ENCODE measurements around the gene ZC3H15. TPM values are rescaled to one million over a fixed set of nuclear protein-coding genes. Genes with fewer than 3 reads are reported as not detected.
"Not testable (repeated sequence)": the region's sequence is repeated elsewhere in the genome, so short reads cannot be mapped to it uniquely, and the experiment has no call there.

Gene ZC3H15
- polyA plus RNA-seq, 3 donors: 98.1 to 108 (median 107) TPM

DNA sequence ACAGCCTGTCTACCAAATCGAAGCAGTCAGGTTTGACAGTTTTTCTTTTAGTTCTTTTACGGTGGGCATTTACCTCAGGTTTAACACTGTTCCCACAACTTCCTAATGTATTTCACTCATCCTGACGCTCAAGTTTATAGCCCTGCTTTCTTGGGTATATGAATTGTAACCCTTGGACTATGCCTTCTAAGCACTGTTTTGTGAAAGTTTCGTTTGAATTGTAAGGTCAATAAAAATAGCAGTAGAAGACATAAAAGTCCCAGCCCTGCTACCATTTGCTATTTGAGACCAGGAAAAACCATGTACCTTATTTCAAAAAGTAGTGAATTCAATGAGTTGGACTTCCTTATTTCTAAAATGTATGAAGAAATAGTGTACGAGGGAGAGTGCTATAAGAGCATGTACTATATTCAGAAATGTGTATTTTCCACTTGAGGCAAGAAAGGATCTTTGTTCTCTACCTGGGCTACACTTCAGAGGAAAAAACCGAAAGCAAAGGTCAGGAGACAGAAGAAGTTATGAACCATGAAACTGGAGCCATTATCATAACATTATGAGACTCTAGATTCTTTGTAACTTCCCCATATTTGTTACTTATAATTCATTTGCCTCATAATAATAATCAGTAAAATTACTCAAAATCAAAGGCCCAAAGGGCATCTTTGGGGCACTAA, 1.9 kb upstream of the ZC3H15 start:
- DNase-seq: no peak

DNA sequence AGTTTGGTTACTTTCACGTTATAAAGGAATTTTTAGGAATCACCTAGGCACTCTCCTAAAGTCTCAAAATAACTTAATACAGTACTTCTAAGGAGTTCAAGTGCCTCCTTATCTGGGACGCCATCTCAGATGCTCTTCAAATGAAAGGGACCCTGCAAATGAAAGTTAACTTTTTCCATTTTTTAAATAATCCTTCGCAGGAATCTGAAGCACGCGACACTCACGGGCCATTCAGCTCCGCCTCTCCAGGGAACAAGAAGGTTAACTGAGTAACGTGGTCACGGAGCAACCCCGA, 537 bp upstream of the ZC3H15 start:
- DNase-seq: no peak

DNA sequence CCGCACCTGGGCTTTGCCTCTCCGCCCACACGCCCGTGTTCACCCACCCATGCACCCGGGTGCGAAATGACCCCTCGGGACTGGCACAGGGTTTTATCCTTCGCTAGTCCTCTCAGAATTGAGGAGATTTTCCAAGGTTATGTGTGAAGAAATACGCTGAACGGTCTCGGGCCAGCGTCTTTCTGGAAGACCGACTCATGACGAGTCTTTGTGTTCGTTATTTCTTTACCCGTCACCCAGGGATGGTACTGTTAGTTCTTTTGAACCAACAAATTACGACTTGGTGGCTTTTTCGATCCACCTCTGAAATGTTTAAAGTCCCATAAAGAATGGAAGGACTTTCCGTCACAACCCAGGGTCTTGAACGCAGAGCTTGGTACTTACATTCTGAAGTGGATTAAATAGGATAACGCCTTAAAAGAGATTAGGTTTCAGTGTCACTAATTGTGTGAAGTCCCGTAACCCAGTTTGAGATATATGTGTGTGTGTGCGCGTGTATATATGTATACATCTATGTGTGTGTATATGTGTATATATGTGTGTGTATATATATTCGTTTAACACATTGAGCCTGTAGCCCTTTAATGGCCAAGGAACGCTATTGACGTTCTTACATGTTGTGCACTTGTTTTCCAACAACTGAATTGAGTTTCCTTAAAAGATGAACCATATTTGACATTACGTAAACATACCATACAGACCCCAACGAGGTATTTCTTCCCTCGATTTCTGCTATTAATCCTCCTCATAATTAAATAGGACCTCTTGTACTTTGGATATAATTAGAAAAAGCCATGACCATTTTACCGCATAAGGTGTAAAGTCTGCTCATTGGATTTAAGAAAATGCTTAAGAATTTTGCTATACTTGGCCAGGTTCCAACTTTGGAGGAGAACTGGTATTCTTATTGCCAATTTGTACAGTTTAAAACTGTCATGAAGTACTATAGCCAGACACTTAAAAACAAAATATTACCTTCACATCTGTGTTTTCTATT, 889 bp downstream of the ZC3H15 start:
- peak; percentile 14 for DNase-seq

DNA sequence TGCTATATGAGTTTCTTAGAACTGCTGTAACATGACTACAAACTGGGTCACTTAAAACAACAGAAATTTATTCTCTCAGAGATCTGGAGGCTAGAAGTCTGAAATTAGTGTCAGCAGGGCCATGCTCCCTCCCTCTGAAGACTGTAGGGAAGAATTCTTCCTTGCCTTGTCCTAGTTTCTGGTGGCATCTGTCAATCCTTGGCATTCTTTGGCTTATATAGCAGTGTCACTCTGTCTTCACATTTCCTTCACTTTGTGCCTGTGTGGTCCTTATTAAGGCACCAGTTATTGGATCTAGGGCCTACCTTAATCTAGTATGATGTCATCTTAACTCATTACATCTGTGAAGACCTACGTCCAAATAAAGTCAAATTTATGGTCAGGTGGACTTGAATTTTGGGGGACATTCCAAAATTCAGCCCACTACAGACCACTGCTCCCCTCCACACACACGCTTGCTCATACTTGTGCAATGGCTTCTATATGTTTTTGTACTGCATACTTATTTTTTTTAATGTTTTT, 7.6 kb downstream of the ZC3H15 start:
- DNase-seq: no peak

DNA sequence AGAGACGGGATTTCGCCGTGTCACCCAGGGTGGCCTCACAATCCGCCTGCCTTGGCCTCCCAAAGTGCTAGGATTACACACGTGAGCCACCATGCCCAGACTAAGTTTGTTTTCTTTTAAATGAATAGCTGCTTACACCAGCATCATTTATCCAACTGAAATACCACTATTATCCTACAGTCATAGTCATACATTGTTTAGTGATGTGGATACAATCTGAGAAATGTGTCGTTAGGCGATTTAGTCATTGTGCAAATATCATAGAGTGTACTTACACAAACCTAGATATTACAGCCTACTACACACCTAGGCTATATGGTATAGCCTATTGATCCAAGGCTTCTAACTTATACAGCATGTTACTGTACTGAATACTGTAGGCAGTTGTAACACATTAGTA, 10.3 kb downstream of the ZC3H15 start:
- no peak for DNase-seq

DNA sequence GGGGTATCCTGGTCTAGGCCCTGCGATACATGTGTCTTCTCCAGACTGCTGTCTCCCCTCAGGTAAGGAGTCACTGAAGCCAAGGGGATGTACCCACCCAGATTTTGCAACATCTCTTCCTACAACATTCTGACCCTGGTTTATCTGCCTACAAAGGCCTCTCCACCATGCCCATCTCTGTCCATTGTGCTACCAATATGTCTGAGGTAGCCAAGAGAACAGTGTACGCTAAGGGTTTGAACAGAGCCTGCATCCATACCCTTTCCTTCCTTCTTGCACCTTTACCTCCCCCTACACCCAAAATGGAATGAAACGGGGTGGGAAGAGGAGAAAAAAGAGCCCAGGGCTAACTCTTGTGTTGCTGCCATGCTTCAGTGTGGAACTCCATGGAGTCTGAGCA, 11.9 kb downstream of the ZC3H15 start:
- DNase-seq: no peak

DNA sequence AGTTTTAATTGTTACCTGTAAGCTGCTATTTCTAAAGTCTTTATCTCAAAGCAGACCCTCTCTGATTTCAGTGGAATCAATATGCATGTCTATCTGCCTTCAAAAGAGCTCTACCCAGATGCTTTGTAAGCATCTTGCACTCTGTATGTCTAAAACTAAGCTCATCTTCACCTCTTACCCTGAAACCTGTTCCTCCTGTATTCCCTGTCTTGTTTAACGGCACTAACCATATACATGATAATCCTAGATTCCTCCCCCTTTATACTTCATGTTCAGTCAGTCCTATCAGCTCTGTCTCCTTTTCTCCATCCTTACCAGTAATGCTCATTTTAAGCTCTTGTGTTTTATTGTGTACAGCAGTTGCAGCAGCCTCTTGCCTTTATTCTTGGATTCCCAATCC, 12.8 kb downstream of the ZC3H15 start:
- DNase-seq: no peak

DNA sequence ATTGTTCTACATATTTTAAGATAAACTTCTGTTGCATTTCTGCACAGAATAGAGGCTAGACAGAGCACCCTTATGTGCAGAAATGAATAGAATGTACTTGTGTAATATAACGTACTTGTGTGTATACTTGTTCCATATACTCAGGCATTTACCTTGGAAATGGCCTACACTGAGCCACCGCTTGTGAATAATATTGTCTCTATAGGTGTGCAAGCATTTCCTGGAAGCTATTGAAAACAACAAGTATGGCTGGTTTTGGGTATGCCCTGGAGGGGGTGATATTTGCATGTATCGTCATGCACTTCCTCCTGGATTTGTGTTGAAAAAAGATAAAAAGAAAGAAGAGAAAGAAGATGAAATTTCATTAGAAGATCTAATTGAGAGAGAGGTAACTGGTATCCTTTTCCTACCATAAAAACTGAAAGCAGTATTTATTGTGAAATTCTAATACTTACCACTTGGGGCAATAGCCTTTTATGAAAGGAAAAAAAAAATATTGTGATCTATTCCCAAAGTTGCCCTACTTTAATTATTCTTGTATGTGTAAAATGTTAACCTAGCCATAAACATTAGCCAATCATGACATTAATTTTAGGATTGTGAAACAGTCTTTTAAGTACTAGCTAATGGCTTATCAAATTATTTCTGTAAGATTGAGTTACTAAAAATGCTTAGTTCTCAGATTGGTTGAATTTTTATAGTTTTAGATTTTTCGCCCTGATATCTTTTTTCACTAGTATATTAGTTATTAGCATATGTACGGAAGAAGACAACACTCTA, 18.0 kb downstream of the ZC3H15 start:
- DNase-seq: no peak

DNA sequence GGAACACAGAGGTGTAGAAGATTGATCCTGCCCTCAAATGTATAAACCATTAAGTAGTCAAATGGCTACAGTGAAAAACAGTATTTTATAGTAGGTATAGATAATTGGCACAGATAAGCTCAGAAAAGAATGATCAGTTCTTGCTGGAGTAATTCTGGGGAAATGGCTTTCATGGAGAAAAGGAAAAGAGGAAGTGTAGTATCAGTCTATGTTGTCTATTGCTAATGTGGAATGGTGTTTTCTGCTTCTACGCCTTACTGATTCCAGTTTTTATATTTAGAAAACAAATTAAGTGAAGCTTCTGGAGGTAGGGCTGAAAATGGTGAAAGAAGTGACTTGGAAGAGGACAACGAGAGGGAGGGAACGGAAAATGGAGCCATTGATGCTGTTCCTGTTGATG, 22.2 kb downstream of the ZC3H15 start:
- DNase-seq: no peak

DNA sequence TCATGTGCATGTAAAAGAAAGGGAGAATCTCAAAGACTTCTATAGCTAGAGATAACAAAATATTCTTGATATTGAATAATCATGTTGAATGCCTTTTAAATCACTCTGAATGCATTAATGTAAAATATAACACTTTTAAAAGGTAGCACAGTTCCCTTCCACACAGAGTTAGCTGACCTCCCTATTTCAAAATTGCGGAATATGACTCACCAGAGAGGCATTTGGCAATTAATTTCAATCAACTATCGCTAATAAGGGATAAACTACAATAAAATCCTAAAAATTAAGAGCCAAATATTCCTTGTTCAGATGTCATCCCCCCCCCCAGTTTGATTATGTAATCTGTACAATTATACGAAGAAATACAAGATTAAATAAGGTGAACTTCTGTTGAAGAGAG, 29.3 kb downstream of the ZC3H15 start:
- no peak for DNase-seq

DNA sequence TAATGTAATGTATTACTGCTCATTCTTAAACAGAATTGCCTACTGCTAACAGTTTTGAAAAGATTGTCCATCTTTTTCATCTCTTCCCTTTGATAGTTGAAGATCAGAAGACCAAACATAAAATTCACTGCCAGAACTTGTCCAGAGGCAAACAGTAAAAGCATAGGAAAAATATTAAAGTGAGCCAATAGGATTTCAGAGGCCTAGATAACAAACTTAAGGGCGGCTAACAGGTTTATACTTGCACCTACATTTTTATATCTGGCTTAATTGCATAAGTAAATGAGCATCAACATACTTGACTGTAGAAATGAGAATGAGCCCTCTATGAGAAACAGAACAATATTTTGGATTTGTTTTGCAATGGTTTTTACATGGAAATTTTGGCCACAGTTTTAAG, 30.3 kb downstream of the ZC3H15 start:
- no peak for DNase-seq

DNA sequence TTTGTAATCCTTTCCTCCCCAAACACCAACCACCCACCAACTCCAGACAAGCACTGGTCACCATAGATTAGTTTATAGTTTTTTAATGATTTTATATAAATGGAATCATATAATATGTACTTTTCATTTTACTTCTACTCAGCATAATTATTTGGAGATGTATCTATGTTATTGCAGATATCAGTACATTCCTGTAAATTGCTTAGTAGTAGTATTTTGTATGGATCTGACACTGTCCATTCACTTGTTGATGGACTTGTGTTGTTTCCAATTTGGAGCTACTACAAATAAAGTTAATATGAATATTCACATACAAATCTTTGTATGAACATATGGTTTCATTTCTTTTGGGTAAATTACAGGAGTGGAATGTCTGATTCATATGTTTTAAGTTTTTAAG, 31.0 kb downstream of the ZC3H15 start:
- DNase-seq: no peak

DNA sequence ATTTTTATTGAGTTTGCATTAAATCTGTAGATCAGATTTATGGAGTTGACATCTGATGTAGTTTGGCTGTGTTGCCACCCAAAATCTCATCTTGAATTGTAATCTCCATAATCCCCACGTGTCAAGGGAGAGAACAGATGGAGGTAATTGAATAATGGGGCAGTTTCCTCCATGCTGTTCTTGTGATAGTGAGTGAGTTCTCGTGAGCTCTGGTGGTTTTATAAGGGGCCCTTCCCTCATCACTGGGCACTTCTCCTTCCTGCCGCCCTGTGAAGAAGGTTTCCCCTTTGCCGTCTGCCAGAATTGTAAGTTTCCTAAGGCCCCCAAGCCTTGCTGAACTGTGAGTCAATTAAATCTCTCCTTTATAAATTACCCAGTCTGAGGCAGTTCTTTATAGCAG, 32.2 kb downstream of the ZC3H15 start:
- DNase-seq: no peak

DNA sequence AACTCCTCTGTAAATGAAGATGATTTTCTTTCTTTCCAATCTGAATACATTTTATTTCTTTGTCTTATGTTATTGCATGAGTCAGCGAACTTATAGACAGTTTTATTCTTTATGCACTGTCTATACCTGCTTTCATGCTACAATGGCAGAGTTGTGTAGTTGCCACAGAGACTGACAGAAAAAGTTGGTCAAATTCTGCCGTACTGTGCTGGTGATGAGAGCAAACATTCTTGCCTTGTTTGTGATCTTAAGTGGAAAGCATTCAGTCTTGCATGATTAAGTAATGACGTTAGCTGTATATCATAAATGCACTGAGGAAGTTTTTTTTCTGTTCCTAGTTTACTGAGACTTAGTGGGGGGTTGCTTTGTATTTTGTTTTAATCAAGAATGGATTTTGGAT, 32.9 kb downstream of the ZC3H15 start:
- DNase-seq: peak; percentile 31

DNA sequence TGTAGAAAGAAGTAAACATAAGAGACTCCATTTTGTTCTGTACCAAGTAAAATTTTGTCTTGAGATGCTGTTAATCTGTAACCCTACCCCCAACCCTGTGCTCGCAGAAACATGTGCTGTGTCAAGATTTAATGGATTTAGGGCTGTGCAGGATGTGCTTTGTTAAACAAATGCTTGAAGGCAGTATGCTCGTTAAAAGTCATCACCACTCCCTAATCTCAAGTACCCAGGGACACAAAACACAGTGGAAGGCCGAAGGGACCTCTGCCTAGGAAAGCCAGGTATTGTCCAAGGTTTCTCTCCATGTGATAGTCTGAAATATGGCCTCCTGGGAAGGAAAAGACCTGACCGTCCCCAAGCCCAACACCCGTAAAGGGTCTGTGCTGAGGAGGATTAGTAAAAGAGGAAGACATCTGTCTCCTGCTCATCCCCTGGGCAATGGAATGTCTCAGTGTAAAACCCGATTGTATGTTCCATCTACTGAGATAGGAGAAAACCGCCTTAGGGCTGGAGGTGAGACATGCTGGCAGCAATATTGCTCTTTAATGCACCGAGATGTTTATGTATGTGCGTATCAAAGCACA, 35.6 kb downstream of the ZC3H15 start:
- DNase-seq: not testable (repeated sequence)

DNA sequence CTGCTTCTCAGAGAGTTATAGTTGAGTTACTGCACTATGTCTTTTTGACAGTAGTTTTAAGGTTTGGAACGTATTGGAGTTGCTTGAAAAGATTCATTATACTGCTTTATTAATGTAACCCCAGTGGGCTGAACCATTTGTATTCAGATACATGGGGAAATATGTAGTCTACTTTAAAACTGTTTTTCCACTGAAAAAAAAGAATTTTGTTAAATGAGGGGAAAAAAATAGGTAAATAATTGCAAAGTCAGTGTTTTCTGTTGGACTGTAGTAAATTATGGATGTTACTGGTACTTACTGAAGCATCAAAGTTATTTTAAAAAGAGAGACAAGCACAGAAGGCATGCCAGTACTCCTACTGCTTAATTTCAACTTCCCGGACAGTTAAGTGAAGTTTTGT, 36.4 kb downstream of the ZC3H15 start:
- no peak for DNase-seq

DNA sequence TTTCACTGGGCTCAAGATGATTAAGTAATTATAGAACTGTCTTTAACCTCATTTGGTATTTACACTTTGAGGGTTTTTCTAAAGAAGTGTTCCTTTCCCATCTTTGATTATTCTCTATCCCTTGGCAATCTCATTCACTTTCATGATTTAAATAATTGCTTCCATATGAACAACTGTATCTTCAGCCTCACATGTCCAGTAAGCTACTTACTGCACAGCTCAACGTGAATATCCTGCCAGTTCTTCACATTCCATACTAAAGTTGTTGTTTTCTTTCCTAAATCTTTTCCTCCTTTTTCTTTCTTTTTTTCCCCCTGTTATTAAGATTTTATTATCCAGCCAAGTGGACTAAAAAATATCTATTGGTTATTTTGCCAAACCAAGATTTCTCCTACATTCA, 37.7 kb downstream of the ZC3H15 start:
- no peak for DNase-seq

DNA sequence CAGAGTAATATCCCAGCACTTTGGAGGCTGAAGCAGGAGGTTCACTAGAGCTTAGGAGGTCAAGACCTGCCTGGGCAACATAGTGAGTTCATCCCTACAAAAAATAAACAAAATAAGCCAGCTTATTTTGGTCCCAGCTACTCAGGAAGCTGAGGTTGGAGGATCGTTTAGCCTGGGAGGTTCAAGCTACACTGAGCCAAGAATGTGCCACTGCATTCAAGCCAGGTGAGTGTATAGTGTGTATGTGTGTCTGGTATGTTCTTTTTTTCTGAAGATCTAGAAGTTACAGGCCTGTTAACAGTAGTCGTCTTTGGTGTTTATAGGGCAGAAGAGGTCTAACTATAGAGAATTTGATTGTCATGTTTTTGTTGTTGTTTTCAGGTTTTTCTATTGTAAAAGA, 40.2 kb downstream of the ZC3H15 start:
- DNase-seq: no peak

DNA sequence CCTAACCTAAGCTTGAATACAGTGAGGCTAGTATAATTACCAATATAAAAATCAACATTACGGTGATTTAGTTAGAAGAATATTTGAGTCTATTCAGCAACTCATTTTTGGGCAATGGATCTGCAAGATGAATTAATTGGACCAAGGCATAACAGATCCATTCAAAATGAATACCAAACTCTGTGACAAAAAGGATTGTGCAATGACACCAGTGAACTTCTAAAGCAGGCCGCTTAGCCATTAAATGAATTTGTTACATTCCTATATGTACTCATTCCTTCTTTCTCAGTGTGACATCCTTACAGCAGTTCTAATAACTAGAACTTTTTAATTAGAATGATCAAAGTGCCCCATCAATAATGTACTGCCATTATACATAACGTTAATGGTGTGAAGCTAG, 44.3 kb downstream of the ZC3H15 start:
- DNase-seq: no peak

DNA sequence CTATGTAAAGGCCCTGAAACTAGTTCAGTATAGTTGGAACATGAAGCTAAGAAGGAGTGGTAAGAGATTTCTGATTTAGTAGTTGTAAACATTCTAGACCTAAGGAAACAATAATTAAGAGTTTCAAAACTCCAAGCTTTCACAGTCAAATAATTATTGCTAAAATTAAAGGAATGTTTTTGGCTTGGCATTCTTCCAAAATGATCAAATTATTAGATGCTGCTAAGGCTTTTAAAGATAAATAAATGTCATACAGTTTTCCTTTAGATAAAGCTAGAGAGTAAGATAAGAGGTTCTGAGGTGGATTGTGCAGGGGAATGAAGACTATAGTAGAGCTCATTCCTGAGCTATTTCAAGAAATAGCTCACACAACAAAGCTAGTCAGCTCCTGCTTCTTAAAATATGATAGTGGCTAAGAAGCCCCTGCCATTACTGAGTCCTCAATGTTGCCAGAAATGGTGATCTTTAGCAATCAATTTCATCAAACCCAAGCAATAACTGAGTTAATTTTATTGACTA, 45.3 kb downstream of the ZC3H15 start:
- no peak for DNase-seq

DNA sequence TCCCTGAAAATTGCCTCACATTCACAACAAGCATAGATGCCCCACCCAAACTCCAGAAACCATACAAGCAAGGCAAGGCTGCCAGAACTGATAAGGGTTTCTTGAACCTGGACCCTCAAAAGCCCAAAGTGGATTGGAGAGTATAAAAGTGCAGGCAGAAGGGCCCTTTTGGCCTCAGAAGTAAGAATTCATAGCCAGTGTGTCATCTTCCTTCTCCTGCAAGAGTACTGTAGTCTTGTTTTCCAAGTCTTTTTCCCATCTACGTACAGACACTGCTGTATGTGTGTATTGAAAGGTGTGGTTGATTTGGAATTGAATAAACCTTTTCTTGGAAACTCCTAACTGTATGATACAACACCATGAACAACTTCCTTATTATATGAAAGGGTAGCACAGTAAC, 46.8 kb downstream of the ZC3H15 start:
- no peak for DNase-seq

DNA sequence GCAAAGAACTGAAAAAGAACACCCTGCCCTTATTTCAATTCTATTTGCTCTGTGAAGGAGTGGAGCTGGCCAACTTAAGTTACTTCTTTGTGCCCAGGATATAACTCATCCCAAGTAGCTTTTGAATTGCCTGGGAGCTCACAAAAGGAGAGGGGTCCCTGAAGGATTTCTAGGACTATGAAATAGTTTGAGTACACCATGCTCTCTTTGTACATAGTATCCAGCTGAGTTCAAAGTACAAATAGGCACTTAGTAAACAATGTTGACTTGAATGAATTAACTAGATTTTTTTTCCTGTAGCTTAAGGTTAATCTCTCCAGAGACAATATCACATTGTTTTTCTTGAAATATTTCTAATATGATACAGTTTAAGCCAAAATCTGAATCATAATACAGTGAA, 47.7 kb downstream of the ZC3H15 start:
- no peak for DNase-seq

Data from renal pelvis (tissue), 4 donors.